Posterior vena cava (tissue), 2 donors: Measurements from ENCODE around the gene ALKBH4. TPM values are rescaled to one million over a fixed set of nuclear protein-coding genes. Genes with fewer than 3 reads are reported as not detected.

Experiments used
- DNase-seq: peaks from one replicate; pipeline ENCODE4 v3.0.0-alpha.2; 2020; ENCODE audit warnings: low spot score
- intact Hi-C, 2 donors: fragments of 100-400 bp; cut with DNase I; formaldehyde crosslinking; loops; one replicate each; pipeline versions ENCODE4 v1.14.1 to v1.14.2; 2022 to 2023
- total RNA-seq, 2 donors: library from RNA; stranded (reverse); fragmentation: NEBNext Ultra II Directional; extraction: Animal tissue kit (Norgen Biotek cat#: 25700); gene quantifications; one replicate each; pipeline ENCODE4 v1.2.1, GENCODE V29; 2021
- donor health status: DM: yes; HTN: yes; CAD: no.
- donor health status: DM: yes; HTN: yes; CAD: no.

Gene ALKBH4
- total RNA-seq, 2 donors from 2014 or later: 6.4 to 6.8 TPM

DNA sequence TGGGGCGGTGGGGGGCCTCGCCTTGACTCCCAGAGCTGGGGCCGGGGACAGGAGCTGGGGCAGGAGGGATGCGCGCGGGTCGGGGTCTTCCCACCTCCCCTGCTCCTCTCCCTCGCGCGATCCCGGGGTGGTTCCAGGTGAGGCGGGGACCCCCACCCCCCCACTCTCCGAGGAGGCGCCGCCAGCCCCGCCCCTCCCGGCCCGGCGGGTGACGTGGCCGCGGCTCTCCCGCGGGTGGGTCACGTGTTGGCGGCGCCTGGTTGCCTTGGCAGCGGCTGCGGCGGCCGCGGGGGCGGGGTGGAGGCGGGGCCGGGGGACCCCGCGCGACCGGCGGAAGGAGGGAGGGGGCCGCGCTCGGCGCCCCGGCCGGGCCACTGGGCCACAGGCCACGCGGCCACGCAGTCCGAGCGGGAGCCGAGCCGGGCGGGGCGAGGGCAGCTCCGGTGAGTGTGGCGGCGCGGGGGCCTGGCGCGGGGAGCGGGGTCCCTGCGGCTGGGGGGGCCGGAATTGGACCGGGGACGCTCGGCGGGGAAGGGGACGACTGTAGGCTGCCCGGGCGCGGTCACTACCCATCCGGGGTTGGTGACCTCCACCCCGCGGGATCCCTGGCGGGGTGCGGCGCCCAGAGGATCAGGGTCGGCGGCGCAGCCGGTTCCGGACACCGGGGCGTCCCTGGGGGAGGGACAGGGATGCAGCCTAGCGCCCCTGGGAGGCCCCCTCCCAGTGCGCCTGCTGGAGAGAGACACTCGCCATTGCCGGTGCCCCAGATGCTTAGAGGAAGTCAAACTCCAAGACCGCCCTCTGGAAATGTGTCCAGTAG, 31.2 kb downstream of the ALKBH4 start, which contains the start of gene ORAI2:
ORAI2 (plus strand) TSS at position 357 of the 820 bp plus-strand sequence. CDS start 5,382 bp downstream, outside the sequence.
- intact Hi-C loops: no loop called here

DNA sequence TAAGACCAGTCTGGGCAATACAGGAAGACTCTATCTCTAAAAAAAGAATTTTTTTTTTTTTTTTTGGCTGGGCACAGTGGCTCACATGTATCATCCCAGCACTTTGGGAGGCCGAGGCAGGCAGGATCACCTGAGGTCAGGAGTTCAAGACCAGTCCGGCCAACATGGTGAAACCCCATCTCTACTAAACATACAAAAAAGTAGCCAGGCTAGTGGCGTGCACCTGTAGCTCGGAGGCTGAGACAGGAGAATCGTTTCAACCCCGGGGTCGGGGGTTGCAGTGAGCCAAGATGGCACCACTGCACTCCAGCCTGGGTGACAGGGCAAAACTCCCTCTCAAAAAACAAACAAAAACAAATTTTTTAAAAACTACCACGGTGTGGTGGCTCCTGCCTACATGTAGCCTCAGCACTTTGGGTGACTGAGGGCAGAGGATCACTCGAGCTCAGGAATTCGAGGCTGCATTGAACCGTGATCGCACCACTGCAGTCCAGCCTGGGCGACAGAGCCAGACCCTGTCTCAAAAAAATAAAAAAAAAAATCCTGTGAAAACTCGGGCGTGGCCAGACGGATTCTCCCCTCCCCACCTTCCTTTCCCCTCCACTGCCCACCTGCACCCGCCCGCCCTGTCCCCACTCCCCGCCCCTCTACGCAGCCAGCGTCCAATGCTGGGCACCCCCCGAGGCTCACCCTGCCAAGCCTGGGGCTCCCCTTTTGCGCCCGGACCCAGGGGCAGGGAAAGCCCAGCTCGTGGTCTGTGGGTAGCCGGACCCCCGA, 32.0 kb downstream of the ALKBH4 start:
- intact Hi-C loops: no loop called here
- no peak for DNase-seq

More for the DNA sequence above, 31.2 kb downstream of the ALKBH4 start, which contains the start of gene ORAI2:
- DNase-seq: peak; percentile 94

DNA sequence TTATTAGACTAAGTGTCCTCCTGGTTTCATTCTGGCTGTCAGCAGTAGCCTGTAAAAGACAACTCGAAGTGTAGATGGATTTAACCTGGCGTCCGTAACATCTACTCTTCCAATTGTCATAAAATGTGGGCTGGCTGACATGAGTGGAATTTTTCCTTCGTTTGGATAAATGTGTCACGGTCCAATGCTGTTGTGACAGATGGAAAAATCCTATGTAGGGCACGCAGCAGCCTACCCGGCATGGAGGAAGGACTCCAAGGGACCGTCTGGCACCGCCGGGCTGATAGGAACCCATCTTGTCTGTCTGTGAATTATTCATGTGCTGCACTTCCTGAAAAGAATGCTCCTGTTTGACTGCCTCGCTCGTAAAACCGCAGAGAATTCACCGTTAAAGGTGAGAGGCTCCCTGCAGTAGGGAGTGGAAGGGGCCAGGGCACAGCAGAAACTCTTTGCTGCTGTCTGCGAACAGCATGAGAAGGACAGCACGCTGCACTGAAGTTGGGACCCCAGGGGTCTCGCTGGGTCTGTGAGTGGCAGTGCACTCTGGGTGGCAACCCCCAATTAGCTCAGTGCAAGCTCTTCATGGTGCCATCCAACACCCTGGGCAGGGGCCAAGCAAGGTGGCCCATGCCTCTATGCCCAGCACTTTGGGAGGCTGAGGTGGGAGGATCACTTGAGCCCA, 32.9 kb downstream of the ALKBH4 start:
- no peak for DNase-seq
- intact Hi-C loops: no loop called here

DNA sequence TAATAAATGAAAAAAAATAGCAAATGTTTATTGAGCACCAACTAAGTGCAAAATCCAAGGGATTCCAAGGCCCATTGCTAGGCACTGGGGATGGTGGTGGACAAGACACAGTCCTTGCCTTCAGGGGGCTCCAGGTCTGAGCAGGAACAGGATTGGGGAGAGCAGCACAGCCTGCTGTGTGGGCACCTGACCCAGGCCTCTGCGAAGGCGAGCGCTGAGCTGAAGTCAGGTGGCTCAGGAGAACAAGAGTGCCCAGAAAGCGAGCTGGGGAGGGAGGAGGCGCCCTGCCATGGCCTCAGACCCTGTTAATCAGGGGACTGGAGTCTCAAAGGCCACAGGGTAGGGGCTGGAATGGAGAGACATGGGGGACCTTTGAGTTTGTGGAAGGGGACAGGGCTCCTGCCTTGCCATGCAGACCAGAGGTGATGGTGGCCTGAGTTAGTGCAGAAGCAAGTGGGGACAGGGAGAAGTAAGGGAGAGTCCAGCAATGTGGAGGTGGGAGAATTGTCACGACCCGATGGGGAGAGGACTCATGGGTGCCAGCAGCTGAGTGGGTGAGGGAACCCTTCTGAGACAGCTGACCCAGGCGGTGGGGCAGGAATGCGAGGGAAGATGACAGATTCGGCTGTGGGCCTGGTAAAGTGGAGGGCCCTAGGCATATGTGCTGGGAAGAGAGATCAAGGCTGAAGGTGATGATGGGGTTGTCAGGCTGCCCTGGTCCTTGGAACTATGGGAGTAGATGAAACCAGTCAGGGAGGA, 35.3 kb downstream of the ALKBH4 start:
- intact Hi-C loops: no loop called here
- no peak for DNase-seq

DNA sequence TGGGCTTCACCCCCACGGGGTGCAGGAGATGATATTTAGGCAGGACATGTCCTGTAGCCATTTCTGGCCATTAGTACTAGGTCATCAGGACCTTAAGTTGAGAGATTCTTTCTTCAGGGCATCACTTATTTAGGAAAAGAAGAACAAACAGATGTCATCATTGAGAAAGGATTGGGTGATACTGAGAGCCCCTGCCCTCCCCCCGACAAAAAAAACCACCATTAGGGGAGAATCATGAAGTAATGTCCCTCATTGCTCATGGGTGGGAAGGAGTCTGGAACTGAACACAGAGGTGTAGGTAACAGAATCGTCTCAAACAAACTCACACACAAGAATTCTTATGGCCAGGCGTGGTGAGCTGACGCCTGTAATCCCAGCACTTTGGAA, 37.7 kb downstream of the ALKBH4 start:
- intact Hi-C loops: no loop called here

DNA sequence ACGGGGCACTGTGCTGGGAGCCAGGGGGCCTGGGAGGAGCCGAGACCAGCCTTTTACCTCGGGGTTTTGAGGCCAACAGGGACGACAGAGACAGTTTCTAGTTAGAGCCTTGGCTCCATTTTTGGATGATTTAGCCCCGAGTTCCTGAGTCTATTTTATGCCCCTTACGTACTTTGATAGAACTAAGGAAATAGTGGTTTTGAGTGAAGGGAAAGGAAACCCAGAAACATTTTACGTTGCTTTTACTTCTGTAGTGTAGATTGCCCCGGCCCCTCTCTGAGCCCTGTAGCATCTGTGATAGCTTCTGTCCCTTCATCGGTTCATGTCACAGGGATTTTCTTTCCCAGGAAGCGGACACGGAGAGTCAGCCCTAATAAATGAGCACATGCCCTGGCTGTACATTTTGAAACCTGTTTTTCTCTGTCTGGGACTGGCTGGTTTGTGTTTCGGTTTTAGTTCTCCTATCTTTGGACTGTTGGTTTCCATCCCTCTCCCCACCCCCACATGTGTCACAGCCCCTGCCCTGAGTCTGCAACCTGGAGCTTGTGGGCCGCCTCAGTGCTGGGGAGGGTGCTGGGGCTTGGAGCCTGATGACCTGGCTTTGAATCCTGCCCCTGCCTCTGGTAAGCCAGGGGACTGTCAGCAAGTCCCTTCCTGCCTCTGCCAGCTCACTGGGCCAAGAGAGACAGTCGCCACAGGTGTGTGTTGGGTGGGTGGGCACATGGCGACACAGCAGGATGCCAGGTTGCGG, 38.2 kb downstream of the ALKBH4 start:
- intact Hi-C loops: no loop called here
- DNase-seq: no peak

More for the DNA sequence above, 37.7 kb downstream of the ALKBH4 start:
- DNase-seq: no peak

DNA sequence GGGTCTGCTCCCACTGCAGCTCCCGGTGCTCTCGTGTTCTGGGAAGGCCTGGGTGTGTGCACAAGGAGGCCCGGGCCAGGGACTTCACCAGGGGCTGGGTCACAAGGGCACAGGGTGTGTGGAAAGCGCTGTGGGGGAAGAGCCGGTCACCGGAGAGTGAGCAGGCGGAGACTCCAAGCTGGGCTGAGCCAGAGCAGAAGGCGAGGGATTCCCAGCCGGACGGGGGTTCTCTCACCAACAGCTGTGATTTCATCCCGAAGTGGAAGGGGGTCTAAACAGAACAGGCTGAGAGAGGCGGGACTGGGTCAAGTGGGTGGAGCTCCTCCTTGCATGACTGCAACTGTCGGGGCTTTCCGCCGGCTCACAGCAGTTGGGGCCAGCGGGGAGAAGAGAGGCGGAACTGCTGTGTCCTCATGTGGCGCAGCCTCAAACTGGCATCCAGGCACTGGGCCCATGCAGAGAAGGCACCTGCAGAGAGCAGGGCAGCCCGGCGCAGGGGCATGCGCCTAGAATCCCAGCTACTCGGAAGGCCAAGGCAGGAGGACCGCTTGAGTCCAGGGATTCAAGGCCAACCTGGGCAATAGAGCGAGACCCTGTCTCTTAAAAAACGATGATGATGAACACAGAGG, 38.9 kb downstream of the ALKBH4 start:
- intact Hi-C loops: no loop called here
- peak; percentile 90 for DNase-seq

DNA sequence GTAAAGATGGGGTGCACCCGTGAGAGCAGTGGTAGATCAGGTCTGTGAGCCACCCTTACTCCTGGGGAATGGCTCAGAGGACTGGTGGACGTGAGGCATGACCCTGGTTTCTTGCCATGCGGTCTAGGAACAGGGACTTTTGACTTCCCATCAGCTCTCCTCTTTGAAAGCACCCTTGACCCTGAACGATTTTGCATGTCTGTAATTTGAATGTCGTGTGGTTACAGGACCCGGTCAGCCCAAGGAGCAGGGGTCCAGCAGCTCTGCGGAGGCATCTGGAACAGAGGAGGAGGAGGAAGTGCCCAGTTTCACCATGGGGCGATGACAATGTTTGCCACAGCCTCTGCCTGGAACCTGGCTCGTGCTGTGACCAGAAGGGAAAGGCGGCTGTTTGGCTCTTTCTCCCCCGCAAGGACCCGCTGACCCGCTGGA, 39.9 kb downstream of the ALKBH4 start:
- intact Hi-C loops: no loop called here

DNA sequence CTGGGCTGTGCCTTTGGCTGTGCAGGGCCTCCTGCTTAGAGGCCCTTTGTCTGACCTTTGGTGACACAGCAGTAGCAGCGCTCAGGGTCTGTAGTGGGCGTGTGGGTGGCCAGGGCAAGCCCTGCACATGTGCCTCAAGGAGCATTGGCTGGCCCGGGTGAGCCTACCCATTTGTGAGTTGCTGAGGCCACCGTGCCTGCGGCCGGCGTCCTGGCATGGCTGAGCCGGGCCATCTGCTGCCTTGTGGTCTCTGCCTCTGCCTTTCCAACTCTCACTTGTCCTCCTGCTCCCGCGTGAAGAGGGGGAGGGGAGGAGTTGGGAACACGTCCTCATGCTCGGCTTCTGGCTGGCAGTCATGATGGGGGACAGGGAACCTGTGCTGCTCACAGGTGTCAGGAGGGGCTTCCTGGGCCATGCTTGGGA, 40.5 kb downstream of the ALKBH4 start:
- intact Hi-C loops: no loop called here
- no peak for DNase-seq

More for the DNA sequence above, 39.9 kb downstream of the ALKBH4 start:
- no peak for DNase-seq

DNA sequence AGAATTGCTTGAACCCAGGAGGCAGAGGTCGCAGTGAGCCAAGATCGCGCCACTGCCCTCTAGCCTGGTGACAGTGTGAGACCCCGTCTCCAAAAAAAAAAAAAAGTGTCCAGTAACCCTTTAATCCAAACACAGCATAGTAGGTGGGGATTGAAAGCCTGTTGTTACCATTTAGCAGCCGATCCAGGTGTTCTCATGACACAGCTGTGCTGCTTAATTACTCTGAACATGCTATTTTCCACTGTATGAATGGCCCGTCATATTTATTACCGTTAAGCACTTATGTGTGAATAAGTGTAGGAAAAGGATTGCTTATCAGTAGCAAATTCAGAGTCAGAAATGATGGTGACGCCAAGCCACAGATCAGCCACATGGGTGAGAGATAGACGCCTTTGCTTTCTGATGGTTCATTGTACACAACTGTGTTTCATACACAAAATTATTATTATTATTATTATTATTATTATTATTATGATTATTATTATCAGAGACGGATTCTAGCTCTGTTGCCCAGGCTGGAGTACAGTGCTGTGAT, 42.9 kb downstream of the ALKBH4 start:
- DNase-seq: no peak
- intact Hi-C loops: no loop called here

DNA sequence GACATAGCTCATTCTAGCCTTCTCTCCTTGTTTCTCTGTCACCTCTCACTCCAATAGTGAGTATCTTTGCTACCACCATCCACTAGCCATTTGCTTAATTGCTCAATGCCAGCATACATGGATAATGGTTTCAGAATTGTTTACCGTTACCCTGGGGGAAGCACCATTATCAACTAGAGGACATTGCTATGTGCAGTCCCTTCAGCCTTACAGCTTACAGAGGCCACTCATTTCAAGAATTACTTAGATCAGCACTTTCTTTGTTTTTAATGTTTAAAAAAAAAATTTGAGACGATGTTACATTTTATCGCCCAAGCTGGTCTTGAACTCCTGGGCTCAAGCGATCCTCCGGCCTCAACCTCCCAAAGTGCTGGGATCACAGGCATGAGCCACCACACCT, 46.1 kb downstream of the ALKBH4 start:
- intact Hi-C loops: no loop called here

DNA sequence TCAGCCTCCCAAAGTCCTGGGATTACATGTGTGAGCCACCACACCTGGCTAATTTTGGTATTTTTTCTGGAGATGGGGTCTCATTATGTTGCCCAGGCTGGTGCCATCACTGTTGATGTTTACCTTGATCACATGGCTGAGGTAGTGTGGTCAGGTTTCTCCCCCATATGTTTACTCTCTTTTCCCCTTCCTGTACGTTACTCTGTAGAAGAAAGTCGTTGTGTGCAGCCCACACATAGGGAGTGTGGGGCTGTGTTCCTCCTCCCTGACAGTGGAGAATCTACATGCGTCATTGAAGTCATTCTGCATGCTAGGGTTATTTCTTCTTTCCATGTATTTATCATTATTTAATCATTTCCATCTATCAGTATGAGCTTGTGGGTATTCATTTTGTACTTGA, 47.6 kb downstream of the ALKBH4 start:
- DNase-seq: no peak
- intact Hi-C loops: no loop called here

More for the DNA sequence above, 46.1 kb downstream of the ALKBH4 start:
- DNase-seq: no peak

DNA sequence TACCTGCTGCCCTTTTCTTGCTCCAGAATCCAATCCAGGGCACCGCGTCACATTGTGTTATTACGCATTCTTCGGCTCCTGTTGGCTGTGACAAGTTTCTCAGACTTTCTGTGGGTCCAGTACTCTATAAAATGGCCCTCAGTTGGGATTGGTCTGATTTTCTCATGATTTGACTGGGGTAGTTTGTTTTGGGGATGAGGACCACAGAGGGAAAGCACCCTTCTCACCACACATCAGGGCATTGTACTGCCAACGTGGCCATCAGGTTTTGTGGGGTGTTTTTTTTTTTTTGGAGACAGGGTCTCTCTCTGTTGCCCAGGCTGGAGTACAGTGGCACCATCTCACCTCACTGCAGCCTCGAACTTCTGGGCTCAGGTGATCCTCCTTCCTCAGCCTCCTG, 48.3 kb downstream of the ALKBH4 start:
- intact Hi-C loops: no loop called here
- no peak for DNase-seq

DNA sequence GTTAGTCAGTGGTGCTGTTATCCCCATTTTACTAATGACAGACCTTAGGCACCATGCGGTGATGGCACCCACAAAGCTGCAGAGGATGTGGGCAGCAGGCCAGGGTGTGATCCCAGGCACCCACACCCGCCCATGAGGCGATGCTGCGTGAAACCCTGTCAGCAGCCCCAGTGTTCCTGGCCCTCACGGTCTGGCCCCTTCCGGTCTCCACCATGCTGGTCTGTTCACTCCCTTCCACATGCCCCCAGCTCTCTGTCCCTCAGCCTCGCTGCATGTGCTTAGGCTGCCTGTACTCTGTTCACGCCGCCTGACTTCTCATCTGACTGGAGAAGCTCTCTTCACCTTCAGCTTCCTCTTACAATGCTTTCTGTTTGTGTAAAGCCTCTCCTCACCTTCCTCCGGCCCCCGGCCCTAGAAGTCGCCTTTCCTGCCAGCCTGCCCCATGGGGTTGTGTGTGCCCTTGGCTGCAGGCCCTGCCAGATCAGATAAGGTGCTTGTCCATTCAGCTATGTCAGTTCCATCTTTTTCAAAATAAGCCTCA, 48.9 kb downstream of the ALKBH4 start:
- intact Hi-C loops: no loop called here
- DNase-seq: no peak

DNA sequence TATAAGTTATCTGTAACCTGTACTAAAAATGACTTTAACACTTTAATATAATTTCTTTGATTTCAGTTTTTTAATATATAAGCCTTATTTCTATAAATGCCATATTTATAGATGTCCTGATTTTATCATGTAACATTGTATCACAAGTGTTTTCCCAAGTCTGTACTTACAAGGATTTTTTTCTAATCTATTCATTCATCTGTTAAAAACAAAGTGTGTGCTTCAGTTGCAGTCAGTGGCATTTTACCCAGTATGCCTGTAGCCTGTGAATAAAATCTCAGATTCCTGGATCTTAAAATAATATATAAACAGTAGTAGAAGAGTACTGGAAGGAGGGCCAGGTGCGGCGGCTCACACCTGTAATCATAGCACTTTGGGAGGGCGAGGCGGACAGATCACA, 51.1 kb downstream of the ALKBH4 start:
- intact Hi-C loops: no loop called here
- no peak for DNase-seq

DNA sequence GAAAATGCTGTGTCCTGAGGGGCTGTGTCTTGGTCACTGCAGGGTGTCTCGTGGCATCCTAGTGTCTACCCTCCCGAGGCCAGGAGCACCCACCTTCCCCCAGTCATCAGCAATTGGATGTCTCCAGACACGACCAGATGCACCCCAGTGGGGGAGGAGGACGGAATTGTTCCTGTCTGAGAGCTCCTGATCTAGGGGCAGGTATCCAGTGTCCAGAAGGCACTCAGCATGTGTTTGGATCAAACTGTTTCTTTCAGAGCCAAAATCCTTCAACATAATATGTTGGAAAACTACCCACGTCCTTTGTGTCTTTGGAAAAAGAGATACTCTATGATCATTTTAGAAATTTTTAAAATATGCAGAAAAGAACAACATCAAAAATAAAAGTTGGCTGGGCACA, 51.6 kb downstream of the ALKBH4 start:
- DNase-seq: no peak
- intact Hi-C loops: no loop called here

DNA sequence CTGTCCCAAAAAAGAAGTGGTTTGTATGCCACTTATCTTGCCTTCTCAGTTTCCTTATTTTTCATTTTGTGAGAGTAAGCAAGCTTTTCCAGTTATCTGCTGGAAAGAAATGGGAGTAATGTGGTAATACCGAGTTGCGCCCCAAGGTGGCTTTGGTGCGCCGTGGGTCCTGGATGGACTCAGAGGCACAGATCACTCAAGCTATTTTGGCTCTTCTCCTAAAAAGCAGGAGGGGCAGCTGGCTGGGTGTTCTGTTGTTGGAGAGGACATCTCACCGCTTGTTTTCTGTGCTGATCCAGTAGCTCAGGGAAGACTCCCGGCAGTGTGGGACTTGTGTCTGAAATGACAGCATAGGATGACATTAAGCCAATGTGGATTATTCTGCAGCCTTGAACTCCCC, 52.1 kb downstream of the ALKBH4 start:
- DNase-seq: peak; percentile 86
- intact Hi-C loops: no loop called here
